GM12872 (cell line): ENCODE measurements around the gene DCAF17.

Experiments used
- CTCF ChIP-seq: IDR thresholded peaks from 3 replicates; pipeline ENCODE4 v1.5.1; 2011; ENCODE audit warnings: low read depth, mild to moderate bottlenecking, low read length, moderate library complexity; ENCODE audit not compliant: insufficient read depth

Gene DCAF17

GRCh38 chr2:171422710-171423495, 11.1 kb upstream of the DCAF17 start:
- TF ChIP-seq CTCF, result 0 out of 3 replicates have a peak, but pooled peaks have one; percentile 3

GRCh38 chr2:171430516-171431410, 3.3 kb upstream of the DCAF17 start:
- no peak for TF ChIP-seq CTCF

GRCh38 chr2:171431677-171432167, 2.3 kb upstream of the DCAF17 start:
- no peak for TF ChIP-seq CTCF

- TF ChIP-seq CTCF, result no peak
These were observed 1.6 kb upstream of the DCAF17 start for GRCh38 chr2:171432206-171432968.

GRCh38 chr2:171432969-171433762, 860 bp upstream of the DCAF17 start:
- TF ChIP-seq CTCF, result no peak

DNA sequence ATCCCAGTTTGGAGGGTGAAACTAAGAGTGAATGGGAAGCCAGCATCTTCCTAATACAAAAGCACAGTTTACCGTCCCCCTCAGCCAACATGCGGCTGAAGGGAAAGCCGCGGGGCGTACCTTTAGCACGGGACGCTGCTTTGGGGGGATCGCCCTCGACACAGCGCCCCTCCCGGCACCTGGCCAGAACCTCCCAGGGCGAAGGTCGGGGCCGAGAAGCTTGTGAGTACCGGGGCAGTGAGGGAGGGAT, 338 bp upstream of the DCAF17 start, which contains the start of gene METTL8:
TSS of gene METTL8 (minus strand) at position 228 of the 250 bp plus-strand sequence. CDS start 41,805 bp downstream, outside the sequence.
- peak; percentile 71 for TF ChIP-seq CTCF
